Smooth muscle cell (in vitro differentiated cells): Measurements from ENCODE around the gene CHID1. TPM values are rescaled to one million over a fixed set of nuclear protein-coding genes. Genes with fewer than 3 reads are reported as not detected.

Source experiments
- DNase-seq: peaks from one replicate; lab custom pipeline; 2025; ENCODE audit not compliant: unreplicated experiment; lab: John Stamatoyannopoulos, UW
- H2AFZ ChIP-seq: fragments of 200-600 bp; sonication (generic); 2 replicates; pipeline ENCODE4 v1.6.0; 2016; ENCODE audit warnings: antibody characterized with exemption, low read depth, mild to moderate bottlenecking
- H3F3A ChIP-seq: fragments of 200-600 bp; sonication (generic); 2 replicates; pipeline ENCODE4 v1.6.0; 2017; ENCODE audit warnings: antibody characterized with exemption, low read depth
- H3K27ac ChIP-seq: fragments of 200-600 bp; sonication (generic); 2 replicates; pipeline ENCODE4 v1.5.1; 2016; ENCODE audit warnings: low read depth, mild to moderate bottlenecking
- H3K27me3 ChIP-seq: fragments of 200-600 bp; sonication (generic); 2 replicates; pipeline ENCODE4 v1.6.1; 2016; ENCODE audit warnings: low read depth, mild to moderate bottlenecking
- H3K36me3 ChIP-seq: fragments of 200-600 bp; sonication (generic); 2 replicates; pipeline ENCODE4 v1.5.1; 2016; ENCODE audit warnings: low read depth
- H3K4me1 ChIP-seq: fragments of 200-600 bp; sonication (generic); 2 replicates; pipeline ENCODE4 v1.5.1; 2016; ENCODE audit warnings: low read depth
- H3K4me2 ChIP-seq: fragments of 200-600 bp; sonication (generic); 2 replicates; pipeline ENCODE4 v1.6.0; 2016; ENCODE audit warnings: mild to moderate bottlenecking
- H3K4me3 ChIP-seq: fragments of 200-600 bp; sonication (generic); 2 replicates; pipeline ENCODE4 v1.5.1; 2016; ENCODE audit warnings: mild to moderate bottlenecking
- H3K79me2 ChIP-seq: fragments of 200-600 bp; sonication (generic); 2 replicates; pipeline ENCODE4 v1.6.0; 2016; ENCODE audit warnings: low read depth, mild to moderate bottlenecking
- H3K9ac ChIP-seq: fragments of 200-600 bp; sonication (generic); 2 replicates; pipeline ENCODE4 v1.6.0; 2016; ENCODE audit warnings: low read depth
- H3K9me3 ChIP-seq: fragments of 200-600 bp; sonication (generic); replicated peaks from 2 replicates; pipeline ENCODE4 v1.5.1; 2016; ENCODE audit warnings: low read depth
- H4K20me1 ChIP-seq: fragments of 200-600 bp; sonication (generic); 2 replicates; pipeline ENCODE4 v1.6.0; 2016; ENCODE audit warnings: low read depth
- CTCF ChIP-seq: fragments of 200-600 bp; sonication (generic); IDR thresholded peaks from 2 replicates; pipeline ENCODE4 v1.5.1; 2017; ENCODE audit warnings: borderline replicate concordance, mild to moderate bottlenecking, antibody characterized with exemption; ENCODE audit not compliant: insufficient read depth, poor library complexity, severe bottlenecking
- WGBS: methylation state at CpG from one replicate; pipeline ENCODE4 v1.1.7; 2016; ENCODE audit warnings: low lambda C conversion rate; 5-methylcytosine and 5-hydroxymethylcytosine counted together
- polyA plus RNA-seq: library from polyadenylated mRNA; unstranded; fragments of >200 nt; fragmentation: Nextera tagmentation; extraction: Ambion mirVana; gene quantifications from 2 replicates; pipeline ENCODE4 v1.2.1, GENCODE V29; 2016
- total RNA-seq: library from RNA; depleted of rRNA; stranded (reverse); fragments of >200 nt; gene quantifications from 2 replicates; pipeline ENCODE4 v1.2.3, GENCODE V29; 2014

The CHID1 gene
- total and polyA plus RNA-seq, 2 experiments from 2014 or later, result 54.3 to 181 TPM

- H3F3A ChIP-seq, result no peaks in the 10 kb centered on the region
- no peak overlapping the region for H3K9ac ChIP-seq
- H3K9me3 ChIP-seq, result no peaks in the 10 kb centered on the region
- no peak overlapping the region for H2AFZ ChIP-seq
- peaks cover 19% of the 10 kb centered on the region for H3K27me3 ChIP-seq
- TF ChIP-seq CTCF, result no peak
- DNase-seq, result no peak
- peaks cover 96% of the 10 kb centered on the region for H4K20me1 ChIP-seq
- peak overlapping the region; percentile 98 for H3K4me2 ChIP-seq
- no peaks in the 10 kb centered on the region for H3K79me2 ChIP-seq
- H3K27ac ChIP-seq, result no peak overlapping the region
- peaks cover 27% of the 10 kb centered on the region for H3K4me1 ChIP-seq
- peak overlapping the region; percentile 53 for H3K4me3 ChIP-seq
- H3K36me3 ChIP-seq, result no peaks in the 10 kb centered on the region
- 6% methylated on average over 75 of the region's 97 CpGs for WGBS
Observed at GRCh38 chr11:849951-850774, 60.4 kb downstream of the CHID1 start.

- Histone ChIP-seq H3K79me2 (no peaks in the 10 kb centered on the region), H3K36me3 (no peaks in the 10 kb centered on the region)
- no peak for TF ChIP-seq CTCF
Observed at GRCh38 chr11:849104-849824, 61.3 kb downstream of the CHID1 start.

GRCh38 chr11:848380-848931 lies 62.2 kb downstream of the CHID1 start:
- peaks cover 31% of the 10 kb centered on the region for H3K4me1 ChIP-seq
- no peak overlapping the region for H3K9ac ChIP-seq
- no peak overlapping the region for H3K4me3 ChIP-seq
- H3K27ac ChIP-seq, result no peak overlapping the region
- no peaks in the 10 kb centered on the region for H3K9me3 ChIP-seq
- 36% methylated on average over 13 of the region's 14 CpGs for WGBS
- H2AFZ ChIP-seq, result no peak overlapping the region
- peaks cover 19% of the 10 kb centered on the region for H3K27me3 ChIP-seq
- H3K79me2 ChIP-seq, result no peaks in the 10 kb centered on the region
- peak; percentile 77 for TF ChIP-seq CTCF
- H4K20me1 ChIP-seq, result peaks cover 85% of the 10 kb centered on the region
- H3K4me2 ChIP-seq, result peak overlapping the region; percentile 98
- H3K36me3 ChIP-seq, result no peaks in the 10 kb centered on the region
- H3F3A ChIP-seq, result no peaks in the 10 kb centered on the region
- no peak for DNase-seq

More at GRCh38 chr11:849104-849824, 61.3 kb downstream of the CHID1 start:
- H3K9ac ChIP-seq, result no peak overlapping the region
- no peak overlapping the region for H3K27ac ChIP-seq
- peaks cover 26% of the 10 kb centered on the region for H3K4me1 ChIP-seq
- H4K20me1 ChIP-seq, result peaks cover 93% of the 10 kb centered on the region
- peak overlapping the region; percentile 56 for H3K4me3 ChIP-seq
- peaks cover 19% of the 10 kb centered on the region for H3K27me3 ChIP-seq
- peak overlapping the region; percentile 98 for H3K4me2 ChIP-seq
- no peak for DNase-seq
- 9% methylated on average over 24 of the region's 71 CpGs for WGBS
- H3K9me3 ChIP-seq, result no peaks in the 10 kb centered on the region
- H2AFZ ChIP-seq, result no peak overlapping the region
- no peaks in the 10 kb centered on the region for H3F3A ChIP-seq
